BJ (cell line): Measurements from ENCODE around the gene HLA-DOA. TPM values are rescaled to one million over a fixed set of nuclear protein-coding genes. Genes with fewer than 3 reads are reported as not detected.

Source experiments
- CTCF ChIA-PET: fragments of 350-600 bp; formaldehyde crosslinking; extraction: SDS; loops from one replicate; lab custom pipeline; 2021; ENCODE audit warnings: antibody characterized with exemption, inconsistent platforms; lab: Yijun Ruan, JAX
- POLR2A ChIA-PET: fragments of 300-600 bp; sonication (Branson Sonifier 250); formaldehyde crosslinking; extraction: SDS; loops from one replicate; lab custom pipeline; 2021; ENCODE audit warnings: antibody characterized with exemption; lab: Charles Lee
- DNase-seq: peaks from one replicate; pipeline ENCODE4 v3.0.0-alpha.2; 2011; ENCODE audit warnings: low read depth
- H3K27me3 ChIP-seq: 2 replicates; pipeline ENCODE4 v1.6.0; 2011; ENCODE audit warnings: low read length; ENCODE audit not compliant: control insufficient read depth, insufficient read depth
- H3K36me3 ChIP-seq: 2 replicates; pipeline ENCODE4 v1.5.1; 2011; ENCODE audit warnings: low read length; ENCODE audit not compliant: control insufficient read depth, insufficient read depth
- H3K4me3 ChIP-seq: 2 replicates; pipeline ENCODE4 v1.5.1; 2011; ENCODE audit warnings: low read depth, mild to moderate bottlenecking, control low read depth, low read length
- CTCF ChIP-seq: IDR thresholded peaks from 2 replicates; pipeline ENCODE4 v1.5.1; 2011; ENCODE audit warnings: low read depth, mild to moderate bottlenecking, control low read depth, inconsistent platforms, low read length, moderate library complexity; ENCODE audit not compliant: insufficient read depth
- polyA plus RNA-seq: library from polyadenylated mRNA; depleted of rRNA; stranded (reverse); fragments of >200 nt; gene quantifications from 2 replicates; pipeline ENCODE4 v1.2.3, GENCODE V29; 2011; rRNA removed

HLA-DOA gene
- polyA plus RNA-seq, 1 experiment, result not detected

GRCh38 chr6:32956176-32956575 is 53.2 kb downstream of the HLA-DOA start:
- H3K4me3 ChIP-seq, result no peak overlapping the region
- POLR2A ChIA-PET, result no interaction called here
- H3K27me3 ChIP-seq, result no peaks in the 10 kb centered on the region
- CTCF ChIA-PET, result interaction anchor here (1.8 to 6.1 kb wide), 3 partner anchors 11 to 118 kb away, joined by 5 to 61 read pairs (median 14); partner anchors contain the start of genes BRD2 and TAP2
- no peaks in the 10 kb centered on the region for H3K36me3 ChIP-seq
- no peak for DNase-seq
- TF ChIP-seq CTCF, result no peak

GRCh38 chr6:32954986-32955802 is 54.2 kb downstream of the HLA-DOA start:
- ChIA-PET CTCF (interaction anchor here (0.6 to 6.7 kb wide), 13 partner anchors 8 to 117 kb away, joined by 3 to 66 read pairs (median 27); partner anchors contain the start of genes BRD2, HLA-DMB and TAP2), POLR2A (interaction anchor here (0.7 kb wide), 1 partner anchor 13 kb away, joined by 6 read pairs; the partner anchor contains the start of gene BRD2)
- H3K27me3 ChIP-seq, result no peaks in the 10 kb centered on the region
- DNase-seq, result no peak
- H3K36me3 ChIP-seq, result no peaks in the 10 kb centered on the region
- no peak overlapping the region for H3K4me3 ChIP-seq
- TF ChIP-seq CTCF, result peak; percentile 35

- ChIA-PET CTCF (interaction anchor here (0.7 to 6.7 kb wide), 18 partner anchors 9 to 116 kb away, joined by 3 to 66 read pairs (median 11); partner anchors contain the start of genes BRD2, HLA-DMB and TAP2), POLR2A (interaction anchor here (2.3 kb wide), 1 partner anchor 18 kb away, joined by 16 read pairs; no protein-coding TSS in a partner anchor)
- TF ChIP-seq CTCF, result no peak
- Histone ChIP-seq H3K36me3 (no peaks in the 10 kb centered on the region), H3K27me3 (no peaks in the 10 kb centered on the region), H3K4me3 (no peak overlapping the region)
- no peak for DNase-seq
These were observed 55.1 kb downstream of the HLA-DOA start for GRCh38 chr6:32954267-32954666.

Other genes starting within 250 kb of the HLA-DOA start
- not detected in 2 replicates for gene HLA-DQB2, start 246.1 kb downstream of the HLA-DOA start, polyA plus RNA-seq
- 0.12 and 0.16 TPM in 2 replicates for gene HLA-DOB, start 192.6 kb downstream of the HLA-DOA start, polyA plus RNA-seq
- gene TAP2, start 170.9 kb downstream of the HLA-DOA start, polyA plus RNA-seq, result 18.0 and 25.4 TPM in 2 replicates
- 56.7 and 79.6 TPM in 2 replicates for gene PSMB8, start 165.5 kb downstream of the HLA-DOA start, polyA plus RNA-seq
- gene TAP1, start 155.9 kb downstream of the HLA-DOA start, polyA plus RNA-seq, result 58.4 and 80.4 TPM in 2 replicates
- 37.9 and 44.7 TPM in 2 replicates for gene PSMB9, start 155.4 kb downstream of the HLA-DOA start, polyA plus RNA-seq
- gene HLA-DMB, start 68.6 kb downstream of the HLA-DOA start, polyA plus RNA-seq, result not detected in 2 replicates
- gene HLA-DMA, start 56.5 kb downstream of the HLA-DOA start, polyA plus RNA-seq, result 3.5 and 3.8 TPM in 2 replicates
- gene BRD2, start 41.0 kb downstream of the HLA-DOA start, polyA plus RNA-seq, result 110 and 128 TPM in 2 replicates
- 11.2 and 12.1 TPM in 2 replicates for gene HLA-DPA1, start 64.1 kb upstream of the HLA-DOA start, polyA plus RNA-seq
- 8.2 and 11.2 TPM in 2 replicates for gene HLA-DPB1, start 66.4 kb upstream of the HLA-DOA start, polyA plus RNA-seq
- gene COL11A2, start 182.9 kb upstream of the HLA-DOA start, polyA plus RNA-seq, result 0.55 and 0.91 TPM in 2 replicates
- gene RXRB, start 191.1 kb upstream of the HLA-DOA start, polyA plus RNA-seq, result 51.3 and 67.9 TPM in 2 replicates
- gene SLC39A7, start 191.3 kb upstream of the HLA-DOA start, polyA plus RNA-seq, result 116 and 151 TPM in 2 replicates
- gene HSD17B8, start 195.1 kb upstream of the HLA-DOA start, polyA plus RNA-seq, result 2.1 and 3.4 TPM in 2 replicates
- 24.4 and 36.6 TPM in 2 replicates for gene RING1, start 198.9 kb upstream of the HLA-DOA start, polyA plus RNA-seq